HG02840 (cell line): ENCODE data around the gene ANKRD63.

Source experiments
- ATAC-seq: cut with Tn5 transposase; IDR thresholded peaks from one replicate; pipeline ENCODE4 v1.9.1; 2021; ENCODE audit warnings: mild to moderate bottlenecking, moderate library complexity, moderate number of reproducible peaks; ENCODE audit not compliant: unreplicated experiment, low FRiP score

Gene ANKRD63

GRCh38 chr15:40296561-40297230, 13.8 kb upstream of the ANKRD63 start:
- no peak for ATAC-seq

GRCh38 chr15:40295877-40296560, 13.2 kb upstream of the ANKRD63 start:
- ATAC-seq, result no peak

- no peak for ATAC-seq
These were observed 12.4 kb upstream of the ANKRD63 start for GRCh38 chr15:40295297-40295696.

GRCh38 chr15:40293905-40294895, 11.3 kb upstream of the ANKRD63 start:
- no peak for ATAC-seq

- no peak for ATAC-seq
These were observed 10.1 kb upstream of the ANKRD63 start for GRCh38 chr15:40293006-40293405.

- no peak for ATAC-seq
These were observed 9.4 kb upstream of the ANKRD63 start for GRCh38 chr15:40292246-40292645.

- no peak for ATAC-seq
These were observed 8.2 kb upstream of the ANKRD63 start for GRCh38 chr15:40290918-40291574.

GRCh38 chr15:40290545-40290917, 7.7 kb upstream of the ANKRD63 start:
- no peak for ATAC-seq

- no peak for ATAC-seq
These were observed 6.4 kb upstream of the ANKRD63 start for GRCh38 chr15:40289140-40289775.

- no peak for ATAC-seq
These were observed 5.1 kb upstream of the ANKRD63 start for GRCh38 chr15:40287968-40288367.

GRCh38 chr15:40287505-40287904, 4.6 kb upstream of the ANKRD63 start:
- no peak for ATAC-seq

- ATAC-seq, result no peak
These were observed 3.9 kb upstream of the ANKRD63 start for GRCh38 chr15:40286794-40287193.

GRCh38 chr15:40286061-40286532, 3.2 kb upstream of the ANKRD63 start:
- no peak for ATAC-seq

- no peak for ATAC-seq
These were observed 2.7 kb upstream of the ANKRD63 start for GRCh38 chr15:40285554-40286011.

- ATAC-seq, result no peak
These were observed 2.3 kb upstream of the ANKRD63 start for GRCh38 chr15:40285151-40285550.

GRCh38 chr15:40283615-40284300, 894 bp upstream of the ANKRD63 start:
- ATAC-seq, result no peak

- ATAC-seq, result no peak
These were observed 556 bp downstream of the ANKRD63 start for GRCh38 chr15:40282147-40282868.

GRCh38 chr15:40281801-40282146, 1.1 kb downstream of the ANKRD63 start:
- ATAC-seq, result no peak
